Measurements from ENCODE around the gene TUT4.

Gene TUT4

GRCh38 chr1:52413410-52413989, 139.4 kb downstream of the TUT4 start:
- DNase-seq (ENCODE audit: low read depth, low spot score), result no peak

DNA sequence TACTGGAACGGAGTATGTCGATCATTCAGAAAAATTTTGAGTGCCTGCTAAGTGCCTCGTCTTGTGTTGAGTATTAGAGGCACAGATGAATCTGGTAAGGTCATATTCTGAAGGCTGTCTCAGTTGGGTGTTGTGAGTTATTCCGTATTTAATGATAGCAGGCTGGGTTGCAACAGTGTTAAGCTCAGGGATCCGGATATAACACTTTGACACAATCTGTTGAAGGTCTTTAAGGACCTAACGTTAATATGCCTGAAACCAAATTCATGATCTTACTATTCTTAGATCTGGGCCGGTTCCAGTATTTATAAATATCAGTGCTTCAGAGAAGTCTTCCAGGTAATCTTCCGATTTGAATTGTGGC, 147.9 kb downstream of the TUT4 start:
- no peak for DNase-seq (ENCODE audit: low read depth, low spot score)

DNA sequence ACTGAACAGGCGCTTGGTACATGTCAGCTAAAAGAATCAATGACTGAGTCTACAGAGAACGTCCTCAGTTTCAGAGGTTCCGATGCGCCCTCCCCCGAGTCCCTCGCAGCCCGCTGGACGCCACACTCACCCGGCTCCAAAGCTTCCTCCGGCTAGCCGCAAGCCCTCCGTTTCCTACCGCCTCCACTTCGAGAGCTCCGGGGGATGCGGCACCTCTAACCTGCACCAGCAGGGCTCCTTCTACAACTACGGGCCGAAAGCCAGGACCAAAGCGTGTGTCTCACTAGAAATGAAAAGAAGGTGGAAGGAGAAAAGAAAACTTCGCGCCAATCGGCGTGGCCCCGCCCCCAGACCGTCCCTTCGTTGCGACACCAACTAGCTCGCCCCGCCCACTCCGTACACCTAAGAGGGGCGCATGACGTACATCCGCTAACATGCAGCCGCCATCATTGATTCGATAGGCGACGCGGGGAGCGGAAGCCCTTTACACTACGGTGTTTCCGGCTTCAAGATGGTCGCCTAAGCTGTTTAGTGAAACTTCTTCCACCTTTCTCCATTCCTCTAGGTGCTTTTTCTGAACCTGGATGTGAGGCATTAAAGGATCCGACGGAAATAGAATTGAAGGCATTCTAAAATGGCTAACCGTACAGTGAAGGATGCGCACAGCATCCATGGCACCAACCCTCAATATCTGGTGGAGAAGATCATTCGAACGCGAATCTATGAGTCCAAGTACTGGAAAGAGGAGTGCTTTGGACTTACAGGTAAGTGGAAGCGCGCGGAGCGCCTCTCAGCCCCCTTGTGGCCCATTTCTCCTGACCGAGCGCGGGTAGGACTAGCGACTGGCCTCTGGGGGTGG, 148.5 kb downstream of the TUT4 start, which contains the start of the genes ORC1 and PRPF38A:
TSS of gene ORC1 (minus strand) at position 308 of the 859 bp plus-strand sequence. CDS start 2,200 bp downstream, outside the sequence.
TSS of gene PRPF38A (plus strand) at position 487 of the 859 bp plus-strand sequence. CDS start at position 635, 148 bp downstream.
- DNase-seq (ENCODE audit: low read depth, low spot score), result peak; percentile 95

DNA sequence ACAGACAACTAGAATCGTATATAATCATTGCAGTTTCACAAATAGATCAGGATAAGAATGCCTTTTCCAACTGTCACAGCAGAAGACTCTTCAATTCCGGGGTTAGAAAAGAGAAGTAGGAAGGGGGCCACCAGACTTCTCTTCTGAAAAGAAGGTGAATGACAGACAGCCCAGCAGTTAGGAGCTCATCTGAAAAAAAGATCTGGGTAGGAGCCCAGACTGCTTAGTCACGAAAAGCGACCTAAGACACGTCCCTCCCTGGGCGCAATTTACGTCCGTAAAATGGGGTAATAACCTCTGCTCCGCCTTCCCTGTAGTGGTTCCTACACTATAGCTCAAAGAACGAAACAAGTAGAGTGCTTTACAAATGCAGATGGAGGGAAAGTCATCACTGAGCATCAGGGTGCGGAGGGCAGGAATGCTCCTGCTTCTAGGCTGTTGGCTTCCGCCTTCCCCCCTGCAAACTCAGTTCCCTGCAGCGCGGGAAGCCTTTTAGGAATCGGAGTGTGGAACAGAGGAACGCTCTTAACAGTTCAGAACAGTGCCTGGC, 149.3 kb downstream of the TUT4 start:
- DNase-seq (ENCODE audit: low read depth, low spot score), result no peak

DNA sequence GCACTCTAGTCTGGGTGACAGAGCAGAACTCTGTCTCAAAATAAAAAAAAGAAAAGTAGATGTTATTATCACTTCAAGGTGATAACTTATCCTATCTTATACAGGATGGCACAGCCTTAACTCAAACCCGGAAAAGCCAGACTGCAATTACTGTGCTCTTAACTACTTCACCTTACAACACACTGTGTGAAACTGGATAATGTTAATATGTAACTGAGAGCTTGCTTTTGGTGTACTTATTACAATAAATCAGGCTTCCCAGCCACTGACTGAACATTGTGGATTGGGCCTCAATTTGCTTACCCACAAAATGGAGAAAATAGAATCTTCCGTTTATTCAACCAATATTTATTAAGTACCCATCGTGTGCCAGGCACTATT, 150.0 kb downstream of the TUT4 start:
- no peak for DNase-seq (ENCODE audit: low read depth, low spot score)

- DNase-seq (ENCODE audit: low read depth, low spot score), result no peak
Observed at GRCh38 chr1:52400131-52400530, 152.8 kb downstream of the TUT4 start.

GRCh38 chr1:52399629-52400028, 153.3 kb downstream of the TUT4 start:
- no peak for DNase-seq (ENCODE audit: low read depth, low spot score)

- no peak for DNase-seq (ENCODE audit: low read depth, low spot score)
Observed at GRCh38 chr1:52393174-52393573, 159.7 kb downstream of the TUT4 start.

DNA sequence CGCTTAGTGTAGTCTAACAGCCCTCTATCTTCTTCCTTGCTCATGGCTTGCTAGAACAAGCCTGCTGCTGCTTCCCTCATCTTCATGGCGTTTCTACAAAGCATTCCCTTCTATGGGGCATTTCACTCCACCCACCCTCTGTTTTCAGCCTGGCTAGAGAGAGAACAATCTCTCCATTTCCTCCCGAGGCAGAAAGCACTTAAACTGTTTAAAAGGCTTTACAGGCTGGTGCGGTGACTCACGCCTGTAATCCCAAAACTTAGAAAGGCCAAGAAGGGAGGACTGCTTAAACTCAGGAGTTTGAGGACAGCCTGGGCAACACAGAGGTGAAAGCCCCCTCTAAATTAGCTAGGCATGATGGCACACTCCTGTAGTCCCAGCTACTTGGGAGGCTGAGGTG, 166.4 kb downstream of the TUT4 start:
- no peak for DNase-seq (ENCODE audit: low read depth, low spot score)

DNA sequence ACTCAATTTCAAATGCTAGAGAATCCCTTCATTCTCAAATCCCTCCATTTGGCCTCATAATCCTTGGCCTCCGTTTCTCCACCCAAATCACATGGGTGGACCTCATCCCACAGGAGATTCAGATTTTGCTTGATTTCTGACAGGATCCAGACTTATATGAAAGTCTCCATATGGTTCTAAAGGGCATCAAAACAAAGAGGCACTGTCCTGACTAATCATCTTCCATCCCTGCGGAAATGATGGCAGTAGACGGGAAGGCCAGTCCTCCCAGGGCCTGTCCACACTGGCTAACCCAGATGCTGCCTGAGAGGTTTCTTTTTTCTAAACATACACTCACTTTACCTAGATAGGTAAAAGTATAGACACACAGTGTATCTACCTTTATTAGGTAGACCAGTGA, 167.5 kb downstream of the TUT4 start:
- no peak for DNase-seq (ENCODE audit: low read depth, low spot score)

All from activated naive CD8-positive, alpha-beta T cell treated with anti-CD3 and anti-CD28 coated beads, Interleukin-2, amount 50 U/mL, for 16 hours (primary cell).